GM20000 (cell line): Measurements from ENCODE around the gene STAT4.

Experiments used
- DNase-seq: peaks from one replicate; pipeline ENCODE4 v3.0.0; 2012; ENCODE audit warnings: low spot score
- CTCF ChIP-seq: IDR thresholded peaks from 2 replicates; pipeline ENCODE4 v1.5.1; 2012; ENCODE audit warnings: mild to moderate bottlenecking, control low read depth; ENCODE audit errors: extremely low read depth, missing control alignments

The STAT4 gene

GRCh38 chr2:191008286-191008685 is 142.5 kb downstream of the STAT4 start:
- TF ChIP-seq CTCF, result no peak
- no peak for DNase-seq

GRCh38 chr2:191006997-191007783 is 143.6 kb downstream of the STAT4 start:
- DNase-seq, result no peak
- no peak for TF ChIP-seq CTCF

- DNase-seq, result no peak
- TF ChIP-seq CTCF, result no peak
Measured at GRCh38 chr2:191006297-191006696, 144.5 kb downstream of the STAT4 start.

- no peak for TF ChIP-seq CTCF
- no peak for DNase-seq
Measured at GRCh38 chr2:191003405-191004309, 147.1 kb downstream of the STAT4 start.

- TF ChIP-seq CTCF, result no peak
- no peak for DNase-seq
Measured at GRCh38 chr2:191001624-191002023, 149.2 kb downstream of the STAT4 start.

- TF ChIP-seq CTCF, result no peak
- DNase-seq, result no peak
Measured at GRCh38 chr2:191001032-191001431, 149.8 kb downstream of the STAT4 start.

GRCh38 chr2:190999949-191000665 is 150.7 kb downstream of the STAT4 start:
- TF ChIP-seq CTCF, result no peak
- no peak for DNase-seq
